Ishikawa (cell line): ENCODE results near the gene MTSS2.
A peak's percentile ranks its signal among the peaks of the same experiment; 100 is the strongest.

Experiments used
- CEBPB ChIP-seq: IDR thresholded peaks from 2 replicates; pipeline ENCODE4 v1.6.1; 2012
- CREB1 ChIP-seq: IDR thresholded peaks from 2 replicates; pipeline ENCODE4 v1.6.1; 2012; ENCODE audit warnings: low read depth
- EGR1 ChIP-seq: IDR thresholded peaks from 2 replicates; pipeline ENCODE4 v1.6.1; 2012
- EP300 ChIP-seq: IDR thresholded peaks from 2 replicates; pipeline ENCODE4 v1.6.1; 2012; ENCODE audit warnings: borderline replicate concordance
- FOXM1 ChIP-seq: IDR thresholded peaks from 2 replicates; pipeline ENCODE4 v1.6.1; 2012; ENCODE audit warnings: low read depth, borderline replicate concordance
- NFIC ChIP-seq: IDR thresholded peaks from 2 replicates; pipeline ENCODE4 v1.6.1; 2012
- RAD21 ChIP-seq: IDR thresholded peaks from 2 replicates; pipeline ENCODE4 v1.6.1; 2012; ENCODE audit warnings: low read depth
- TAF1 ChIP-seq: IDR thresholded peaks from 2 replicates; pipeline ENCODE4 v1.6.1; 2012; ENCODE audit warnings: low read depth, mild to moderate bottlenecking
- TCF12 ChIP-seq: IDR thresholded peaks from 2 replicates; pipeline ENCODE4 v1.6.1; 2012; ENCODE audit warnings: low read depth
- TEAD4 ChIP-seq: IDR thresholded peaks from 2 replicates; pipeline ENCODE4 v1.6.1; 2012
- YY1 ChIP-seq: IDR thresholded peaks from 2 replicates; pipeline ENCODE4 v1.6.1; 2012; ENCODE audit warnings: low read depth
- ZBTB7A ChIP-seq: IDR thresholded peaks from 2 replicates; pipeline ENCODE4 v1.6.1; 2012; ENCODE audit warnings: low read depth
- TF ChIP-seq, protein P1 (sequence below): IDR thresholded peaks from 2 replicates; pipeline ENCODE4 v1.6.1; 2012
- TF ChIP-seq, protein P2 (sequence below): IDR thresholded peaks from 2 replicates; pipeline ENCODE4 v1.6.1; 2012
- TF ChIP-seq, protein P3 (sequence below): IDR thresholded peaks from 2 replicates; pipeline ENCODE4 v1.6.1; 2012; ENCODE audit warnings: low read depth, mild to moderate bottlenecking

Gene MTSS2

DNA sequence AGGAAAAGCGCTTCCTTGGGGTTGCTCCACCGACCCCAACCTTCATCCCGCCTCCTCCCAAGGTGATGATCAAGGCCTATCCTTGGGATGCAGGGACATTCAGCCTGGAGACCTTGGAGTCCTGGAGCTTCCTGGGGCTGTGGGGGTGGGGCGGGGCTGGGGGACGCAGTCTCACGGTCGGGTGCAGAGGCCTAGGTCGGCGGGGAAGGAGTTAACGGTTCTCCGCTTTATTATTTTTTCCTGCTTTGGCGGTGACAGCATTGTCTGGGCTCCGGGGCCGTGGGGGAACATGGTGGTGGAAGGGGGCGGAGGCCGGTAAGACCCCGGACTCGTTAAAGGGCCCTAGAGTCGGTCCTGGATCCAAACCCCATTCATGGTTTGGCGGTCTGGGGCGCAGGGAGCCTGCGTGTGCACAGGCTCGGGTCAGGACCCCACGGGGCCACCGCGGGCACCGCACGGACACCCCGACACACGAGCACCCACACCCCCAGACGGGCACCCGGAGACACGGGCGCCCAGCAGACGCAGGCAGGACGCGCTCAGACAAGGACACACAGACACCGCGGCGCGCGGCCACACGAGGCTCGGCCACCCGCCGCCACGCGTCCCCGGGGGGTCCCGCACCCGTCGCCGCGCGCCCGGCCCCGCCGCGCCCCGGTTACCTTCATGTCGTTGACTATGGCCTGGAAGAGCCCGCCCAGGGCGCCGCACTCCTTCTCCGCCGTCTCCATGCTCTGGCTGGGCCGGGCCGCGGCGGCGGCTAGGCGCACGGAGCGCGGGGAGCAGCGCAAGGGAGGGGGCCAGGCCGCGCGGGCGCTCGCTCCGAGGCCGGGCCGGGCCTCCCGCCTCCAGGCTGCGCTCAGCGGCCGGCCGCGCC is 554 bp downstream of the MTSS2 start:
- TF ChIP-seq, protein P1, sequence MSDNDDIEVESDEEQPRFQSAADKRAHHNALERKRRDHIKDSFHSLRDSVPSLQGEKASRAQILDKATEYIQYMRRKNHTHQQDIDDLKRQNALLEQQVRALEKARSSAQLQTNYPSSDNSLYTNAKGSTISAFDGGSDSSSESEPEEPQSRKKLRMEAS: peak; percentile 44; the same call in 1 of the 2 replicates
- TF ChIP-seq, protein P2, sequence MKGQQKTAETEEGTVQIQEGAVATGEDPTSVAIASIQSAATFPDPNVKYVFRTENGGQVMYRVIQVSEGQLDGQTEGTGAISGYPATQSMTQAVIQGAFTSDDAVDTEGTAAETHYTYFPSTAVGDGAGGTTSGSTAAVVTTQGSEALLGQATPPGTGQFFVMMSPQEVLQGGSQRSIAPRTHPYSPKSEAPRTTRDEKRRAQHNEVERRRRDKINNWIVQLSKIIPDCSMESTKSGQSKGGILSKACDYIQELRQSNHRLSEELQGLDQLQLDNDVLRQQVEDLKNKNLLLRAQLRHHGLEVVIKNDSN: no peak
- TF ChIP-seq YY1 (no peak), ZBTB7A (0 out of 2 replicates have a peak, but pooled peaks have one; percentile 74), EGR1 (no peak)

DNA sequence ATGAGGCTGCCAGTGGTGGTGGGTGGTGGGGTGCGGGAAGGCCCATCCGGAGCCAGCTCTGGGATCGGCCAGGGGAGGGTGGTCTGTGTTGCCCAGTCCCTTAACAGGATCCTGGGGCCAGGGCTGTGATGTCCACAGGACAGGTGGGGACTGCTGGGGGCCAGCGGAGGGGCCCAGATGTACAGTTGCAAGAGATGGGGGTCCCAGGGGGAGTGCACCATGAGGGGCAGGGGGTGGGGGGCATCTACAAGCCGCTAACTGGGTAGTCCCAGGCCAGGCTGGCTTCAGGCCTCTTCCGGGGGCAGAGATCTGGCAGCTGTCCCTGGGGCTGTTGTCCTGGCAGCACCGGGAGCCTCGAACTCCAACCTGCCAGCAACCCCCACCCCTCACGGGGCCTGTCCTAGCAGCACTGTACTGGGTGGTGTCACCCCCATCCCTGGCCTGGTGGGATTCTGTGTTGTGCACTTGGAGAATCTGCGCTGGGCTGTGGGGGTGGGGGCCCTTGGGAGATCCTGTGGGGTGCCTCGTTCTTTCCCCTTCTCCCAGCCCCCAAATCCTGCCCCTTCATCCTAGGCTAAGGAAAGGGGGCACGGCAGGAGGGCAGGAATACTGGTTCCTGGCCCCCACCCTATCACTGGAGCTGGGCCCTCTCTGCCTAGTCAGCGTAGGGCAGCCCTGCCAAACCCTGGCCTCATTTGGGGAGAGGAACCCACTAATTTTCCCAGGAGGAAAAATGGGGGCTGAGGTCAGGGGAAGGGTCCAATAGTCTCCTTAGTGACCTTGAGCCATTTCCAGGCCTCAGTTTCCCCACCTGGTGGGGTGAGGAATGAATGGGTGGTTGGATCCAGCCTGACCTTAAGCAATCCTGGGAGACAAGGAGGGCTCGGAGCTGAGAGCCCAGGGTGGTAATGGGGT is 1.4 kb downstream of the MTSS2 start:
- TF ChIP-seq ZBTB7A: no peak
- TF ChIP-seq TCF12: no peak
- no peak for TF ChIP-seq CREB1
- no peak for TF ChIP-seq RAD21
- no peak for TF ChIP-seq EGR1
- no peak for TF ChIP-seq NFIC
- no peak for TF ChIP-seq TEAD4
- no peak for TF ChIP-seq YY1
- no peak for TF ChIP-seq TAF1
- TF ChIP-seq, protein P2: no peak
- TF ChIP-seq EP300: no peak
- TF ChIP-seq, protein P3, sequence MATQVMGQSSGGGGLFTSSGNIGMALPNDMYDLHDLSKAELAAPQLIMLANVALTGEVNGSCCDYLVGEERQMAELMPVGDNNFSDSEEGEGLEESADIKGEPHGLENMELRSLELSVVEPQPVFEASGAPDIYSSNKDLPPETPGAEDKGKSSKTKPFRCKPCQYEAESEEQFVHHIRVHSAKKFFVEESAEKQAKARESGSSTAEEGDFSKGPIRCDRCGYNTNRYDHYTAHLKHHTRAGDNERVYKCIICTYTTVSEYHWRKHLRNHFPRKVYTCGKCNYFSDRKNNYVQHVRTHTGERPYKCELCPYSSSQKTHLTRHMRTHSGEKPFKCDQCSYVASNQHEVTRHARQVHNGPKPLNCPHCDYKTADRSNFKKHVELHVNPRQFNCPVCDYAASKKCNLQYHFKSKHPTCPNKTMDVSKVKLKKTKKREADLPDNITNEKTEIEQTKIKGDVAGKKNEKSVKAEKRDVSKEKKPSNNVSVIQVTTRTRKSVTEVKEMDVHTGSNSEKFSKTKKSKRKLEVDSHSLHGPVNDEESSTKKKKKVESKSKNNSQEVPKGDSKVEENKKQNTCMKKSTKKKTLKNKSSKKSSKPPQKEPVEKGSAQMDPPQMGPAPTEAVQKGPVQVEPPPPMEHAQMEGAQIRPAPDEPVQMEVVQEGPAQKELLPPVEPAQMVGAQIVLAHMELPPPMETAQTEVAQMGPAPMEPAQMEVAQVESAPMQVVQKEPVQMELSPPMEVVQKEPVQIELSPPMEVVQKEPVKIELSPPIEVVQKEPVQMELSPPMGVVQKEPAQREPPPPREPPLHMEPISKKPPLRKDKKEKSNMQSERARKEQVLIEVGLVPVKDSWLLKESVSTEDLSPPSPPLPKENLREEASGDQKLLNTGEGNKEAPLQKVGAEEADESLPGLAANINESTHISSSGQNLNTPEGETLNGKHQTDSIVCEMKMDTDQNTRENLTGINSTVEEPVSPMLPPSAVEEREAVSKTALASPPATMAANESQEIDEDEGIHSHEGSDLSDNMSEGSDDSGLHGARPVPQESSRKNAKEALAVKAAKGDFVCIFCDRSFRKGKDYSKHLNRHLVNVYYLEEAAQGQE: no peak
- TF ChIP-seq, protein P1: no peak
- TF ChIP-seq CEBPB: no peak
- TF ChIP-seq FOXM1: no peak

DNA sequence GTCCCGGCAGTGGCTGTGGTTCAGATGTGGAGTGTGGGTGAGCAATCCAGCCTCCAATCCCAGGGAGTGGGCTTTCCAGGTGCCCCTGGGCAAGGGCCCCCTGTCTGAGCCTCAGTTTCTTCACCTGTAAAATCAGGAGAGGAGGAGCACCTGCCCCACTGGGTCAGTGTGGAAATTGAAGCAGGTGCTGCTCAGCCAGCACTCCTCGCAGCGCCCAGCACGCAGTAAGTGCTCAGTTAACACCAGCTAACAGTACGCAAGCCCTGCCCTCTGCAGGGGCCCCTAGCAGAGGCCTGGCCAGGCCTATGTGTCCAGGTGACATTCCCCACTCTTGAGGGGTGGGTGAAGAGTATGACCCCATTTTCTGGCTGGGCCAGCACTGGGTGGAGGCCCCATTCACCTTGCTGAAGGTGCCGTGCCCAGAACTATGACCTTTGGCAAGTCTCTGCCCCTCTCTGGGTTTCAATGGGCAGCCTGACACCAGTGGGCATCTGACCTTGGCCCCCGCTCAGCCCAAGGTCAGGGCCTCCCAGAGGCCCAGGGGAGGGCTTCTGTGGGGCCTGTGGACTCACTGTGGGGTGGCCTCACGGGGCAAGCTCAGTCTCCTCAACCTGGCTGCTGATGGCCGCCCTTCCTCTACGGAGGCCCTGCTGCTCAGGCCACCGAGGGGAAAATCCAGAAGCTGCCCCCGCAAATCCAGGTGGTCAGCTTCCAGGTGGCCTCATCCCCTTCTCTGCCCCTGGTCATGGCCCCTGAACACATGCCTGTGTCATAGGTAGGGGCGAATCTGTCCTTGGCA is 2.5 kb downstream of the MTSS2 start:
- TF ChIP-seq EP300 (no peak), FOXM1 (no peak), RAD21 (no peak), TEAD4 (no peak), TCF12 (no peak), CEBPB (no peak), EGR1 (no peak), YY1 (no peak), TAF1 (no peak)
- TF ChIP-seq, protein P2: no peak
- TF ChIP-seq, protein P3: no peak
- TF ChIP-seq, protein P1: no peak
